GM21360 (cell line): ENCODE measurements around the gene RPRD1B.

Source experiments
- ATAC-seq: cut with Tn5 transposase; IDR thresholded peaks from one replicate; pipeline ENCODE4 v1.9.1; 2021; ENCODE audit warnings: mild to moderate bottlenecking, moderate library complexity; ENCODE audit not compliant: unreplicated experiment

Gene RPRD1B, protein sequence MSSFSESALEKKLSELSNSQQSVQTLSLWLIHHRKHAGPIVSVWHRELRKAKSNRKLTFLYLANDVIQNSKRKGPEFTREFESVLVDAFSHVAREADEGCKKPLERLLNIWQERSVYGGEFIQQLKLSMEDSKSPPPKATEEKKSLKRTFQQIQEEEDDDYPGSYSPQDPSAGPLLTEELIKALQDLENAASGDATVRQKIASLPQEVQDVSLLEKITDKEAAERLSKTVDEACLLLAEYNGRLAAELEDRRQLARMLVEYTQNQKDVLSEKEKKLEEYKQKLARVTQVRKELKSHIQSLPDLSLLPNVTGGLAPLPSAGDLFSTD

GRCh38 chr20:38033330-38034107 lies at the start of gene RPRD1B, which contains the start of gene TTI1:
Gene RPRD1B (plus strand): TSS chr20:38033746. CDS start chr20:38033948, 202 bp downstream.
Gene TTI1 (minus strand): TSS chr20:38033456. CDS start chr20:38013816, 19,640 bp downstream.
- peak; percentile 65 for ATAC-seq

GRCh38 chr20:37984018-37984785 lies 49.3 kb upstream of the RPRD1B start:
- ATAC-seq, result no peak

DNA sequence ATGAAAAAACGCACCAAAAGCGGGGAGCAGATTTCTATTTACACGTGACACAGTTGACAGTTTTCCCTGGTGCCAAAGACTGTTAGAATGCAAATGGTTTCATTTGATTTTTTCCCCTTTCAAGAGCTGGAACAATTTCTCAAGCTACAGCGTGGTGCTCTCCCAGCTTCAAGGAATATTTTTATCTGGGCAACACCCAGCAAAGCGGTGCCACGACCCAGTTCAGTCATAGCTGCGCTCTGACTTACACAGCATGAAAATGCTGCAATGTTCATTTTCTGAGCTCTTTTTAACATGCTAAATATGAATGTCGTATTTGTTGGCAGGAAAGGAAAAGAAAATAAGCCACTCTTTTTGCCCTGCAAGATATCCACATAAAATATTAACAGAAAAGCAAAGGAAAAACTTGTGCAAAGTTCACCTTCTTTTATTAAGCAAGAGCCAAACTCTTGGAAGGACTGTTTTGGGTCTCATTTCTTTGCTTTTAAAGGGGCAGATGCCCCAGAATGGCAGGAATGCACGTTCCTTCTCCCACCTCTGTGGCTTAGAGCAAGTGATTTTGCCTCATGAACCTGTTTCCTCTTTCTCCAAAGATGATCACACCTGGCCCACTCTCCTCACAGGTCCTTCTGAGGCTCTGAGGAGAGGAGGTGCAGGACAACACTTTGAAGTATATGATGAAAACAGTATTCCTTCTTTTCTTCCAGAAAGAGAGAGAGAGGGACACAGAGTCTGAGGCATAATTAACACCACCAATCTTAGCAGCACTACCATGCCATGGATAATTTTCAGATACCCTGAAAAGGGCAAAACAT lies 47.3 kb upstream of the RPRD1B start:
- ATAC-seq, result no peak

- no peak for ATAC-seq
These were observed 46.5 kb upstream of the RPRD1B start for GRCh38 chr20:37986873-37987601.

DNA sequence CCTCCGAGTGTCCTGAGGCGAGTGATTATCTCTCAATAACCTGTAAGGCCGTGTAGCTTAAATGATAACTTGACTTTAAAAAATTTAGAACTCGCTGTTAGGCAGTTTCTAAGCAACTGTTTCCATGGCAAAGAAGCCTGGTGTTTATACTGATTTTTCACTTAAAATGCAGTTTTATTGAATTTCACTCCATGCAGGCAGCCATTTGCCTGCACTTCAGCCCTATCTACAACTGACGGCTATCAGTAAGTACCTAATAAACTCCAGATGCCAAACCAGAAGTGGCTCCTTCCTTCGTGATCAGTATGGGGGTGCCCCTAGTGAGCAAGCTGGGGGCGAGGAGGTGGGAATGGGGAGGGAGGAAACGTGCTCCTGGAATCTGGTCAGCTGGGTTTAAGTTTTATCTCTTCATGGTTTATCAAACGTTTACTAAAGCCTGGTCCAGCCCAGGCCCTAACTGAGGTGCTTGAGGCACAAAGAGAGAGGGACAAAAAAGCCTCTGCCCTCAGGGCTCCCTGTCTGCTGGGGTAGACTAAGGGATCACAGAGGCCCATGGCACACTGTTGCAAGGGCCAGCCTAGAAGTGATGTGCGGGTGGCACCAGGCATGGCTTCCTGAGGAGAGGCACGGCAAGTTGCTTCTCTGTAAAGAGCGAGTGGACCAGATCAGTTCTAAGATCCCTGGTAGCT lies 45.8 kb upstream of the RPRD1B start:
- no peak for ATAC-seq

GRCh38 chr20:37988306-37988954 lies 45.1 kb upstream of the RPRD1B start:
- ATAC-seq, result no peak

DNA sequence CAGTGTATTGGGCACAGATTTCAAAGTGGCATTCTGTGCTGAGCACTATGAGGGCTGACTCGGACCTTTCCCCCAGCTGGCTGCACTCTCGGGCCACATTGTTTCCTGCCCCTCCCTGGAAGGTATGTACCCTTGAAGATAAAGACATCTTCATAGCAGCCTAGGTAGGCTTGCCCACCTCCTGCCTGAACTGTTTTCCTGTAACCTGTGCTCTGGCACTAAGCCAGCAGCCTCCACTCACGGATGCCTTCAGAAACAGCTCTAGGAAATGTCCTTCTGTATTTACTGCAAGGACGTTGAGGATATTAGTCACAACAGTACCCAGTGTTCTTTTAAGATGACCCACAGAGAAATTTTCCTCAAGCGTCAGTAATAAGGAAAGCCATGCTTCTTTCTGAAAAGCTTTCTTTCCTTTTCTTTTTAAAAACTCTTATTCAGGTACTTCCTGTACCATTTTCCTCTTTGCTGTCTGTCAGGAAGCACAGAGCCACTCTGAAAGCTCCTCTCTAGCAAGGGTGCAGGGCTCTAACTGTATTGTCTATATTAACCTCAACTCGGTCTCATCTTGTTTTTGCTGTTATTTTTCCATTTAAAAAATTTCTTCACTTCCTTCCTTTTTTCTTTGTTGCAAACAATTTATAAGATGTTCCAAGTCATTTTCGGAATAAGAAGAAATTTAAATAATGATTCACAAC lies 43.8 kb upstream of the RPRD1B start:
- ATAC-seq, result no peak

GRCh38 chr20:37990571-37991151 lies 42.9 kb upstream of the RPRD1B start:
- peak; percentile 82 for ATAC-seq

DNA sequence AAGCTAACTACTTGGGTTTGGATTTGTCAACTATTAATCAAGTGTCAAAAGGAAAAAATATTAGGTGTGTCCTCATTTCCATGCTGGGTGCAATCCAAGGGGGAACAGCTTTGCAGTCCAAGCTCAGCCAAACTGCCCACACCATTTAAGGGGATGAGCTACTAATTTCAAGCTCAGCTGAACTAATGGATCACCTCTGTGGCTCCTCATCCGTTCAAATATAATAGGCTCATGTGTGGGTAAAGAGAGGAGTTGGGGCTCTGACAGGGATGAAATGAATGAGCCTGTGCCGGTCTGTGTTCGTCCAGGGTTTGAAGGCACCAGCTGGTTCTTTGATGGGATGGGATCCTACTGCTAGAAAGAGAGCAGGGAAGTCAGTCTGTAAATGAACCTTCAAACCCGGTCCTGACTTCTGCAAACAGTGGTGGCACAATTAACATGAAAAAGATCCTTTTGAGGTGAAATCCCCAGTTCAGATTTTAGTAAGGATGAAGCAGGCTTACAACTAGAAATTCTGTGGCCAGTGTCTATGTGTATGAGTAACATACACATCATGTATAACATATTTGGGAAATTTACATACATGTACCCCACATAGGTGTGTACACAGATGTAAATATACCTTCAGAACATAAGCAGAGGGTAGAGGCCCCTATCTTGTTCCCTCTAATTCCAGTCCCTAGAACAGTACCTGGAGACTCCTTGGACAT lies 42.2 kb upstream of the RPRD1B start:
- ATAC-seq, result no peak

- ATAC-seq, result no peak
These were observed 41.6 kb upstream of the RPRD1B start for GRCh38 chr20:37991908-37992307.

- no peak for ATAC-seq
These were observed 40.6 kb upstream of the RPRD1B start for GRCh38 chr20:37992802-37993409.

GRCh38 chr20:37994512-37994911 lies 39.0 kb upstream of the RPRD1B start:
- no peak for ATAC-seq

- ATAC-seq, result no peak
These were observed 37.5 kb upstream of the RPRD1B start for GRCh38 chr20:37995856-37996605.

GRCh38 chr20:37997516-37997915 lies 36.0 kb upstream of the RPRD1B start:
- no peak for ATAC-seq

GRCh38 chr20:37999526-38000263 lies 33.9 kb upstream of the RPRD1B start:
- ATAC-seq, result no peak
